Heart left ventricle (tissue), 13 donors: Measurements from ENCODE around the gene KRT35.

Experiments
- POLR2A ChIP-seq, 2 donors: fragments of 450-650 bp; IDR thresholded peaks; one replicate each; pipeline ENCODE4 v1.6.1; 2017; ENCODE audit warnings: antibody characterized with exemption in 2 of 2, mild to moderate bottlenecking in 2 of 2, moderate library complexity in 2 of 2
- TF ChIP-seq, protein P1 (sequence below), 12 donors: fragments of 200-600 bp; sonication (generic) in 4 of 12; IDR thresholded peaks; one replicate each; pipeline versions ENCODE4 v1.5.0 to v1.8.0; 2018 to 2022; ENCODE audit warnings: antibody characterized with exemption in 12 of 12, mild to moderate bottlenecking in 5 of 12
- donor health status: ischemic (EF 13 %, LVEDD 7.1; RV severe dilation, severe dysfunction).
- donor health status: DM: no; HTN: yes; CAD: no.
- donor health status: DM: no; HTN: no; CAD: no.
- donor health status: ischemic (EF 25% LVEDD 6.9; RV normal size, moderate dysfunction).
- donor health status: ischemic (EF 25% LVEDD 5.7; RV mildly dilated, moderate dysfunction).
- donor health status: ischemic (EF 35%, LVEDD 5.7; RV mildly dilated, moderate dysfunction).
- donor health status: nonischemic (EF 11% LVEDD 7.7; RV severe dilation, severe dysfunction).
- donor health status: DM: yes; HTN: yes; CAD: no.
- donor health status: PGD.
- donor health status: ischemic (EF 29% LVEDD 5.4; RV normal size, mild dysfunction).
- donor health status: nonischemic (EF 23%, LVEDD 6.1; RV moderate dilation, normal function).

DNA sequence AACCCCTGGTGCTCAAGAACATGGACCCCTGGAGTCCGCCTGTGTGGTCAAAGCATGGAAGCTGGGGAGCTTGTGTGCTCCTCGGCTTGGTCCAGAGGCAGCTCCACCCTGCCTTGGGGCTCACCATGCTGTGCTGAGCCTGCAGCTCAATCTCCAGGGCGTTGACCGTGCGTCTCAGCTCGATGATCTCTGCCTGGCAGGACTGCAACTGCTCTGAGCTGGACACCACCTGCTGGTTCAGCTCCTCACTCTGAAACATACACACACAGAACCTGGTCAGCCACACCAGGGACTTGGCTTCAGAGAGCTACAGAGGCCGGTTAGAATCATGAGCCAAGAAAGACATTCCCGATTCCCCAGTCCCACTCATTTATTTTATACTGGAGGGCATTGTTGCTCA is 2.7 kb downstream of the KRT35 start:
- TF ChIP-seq, protein P1, sequence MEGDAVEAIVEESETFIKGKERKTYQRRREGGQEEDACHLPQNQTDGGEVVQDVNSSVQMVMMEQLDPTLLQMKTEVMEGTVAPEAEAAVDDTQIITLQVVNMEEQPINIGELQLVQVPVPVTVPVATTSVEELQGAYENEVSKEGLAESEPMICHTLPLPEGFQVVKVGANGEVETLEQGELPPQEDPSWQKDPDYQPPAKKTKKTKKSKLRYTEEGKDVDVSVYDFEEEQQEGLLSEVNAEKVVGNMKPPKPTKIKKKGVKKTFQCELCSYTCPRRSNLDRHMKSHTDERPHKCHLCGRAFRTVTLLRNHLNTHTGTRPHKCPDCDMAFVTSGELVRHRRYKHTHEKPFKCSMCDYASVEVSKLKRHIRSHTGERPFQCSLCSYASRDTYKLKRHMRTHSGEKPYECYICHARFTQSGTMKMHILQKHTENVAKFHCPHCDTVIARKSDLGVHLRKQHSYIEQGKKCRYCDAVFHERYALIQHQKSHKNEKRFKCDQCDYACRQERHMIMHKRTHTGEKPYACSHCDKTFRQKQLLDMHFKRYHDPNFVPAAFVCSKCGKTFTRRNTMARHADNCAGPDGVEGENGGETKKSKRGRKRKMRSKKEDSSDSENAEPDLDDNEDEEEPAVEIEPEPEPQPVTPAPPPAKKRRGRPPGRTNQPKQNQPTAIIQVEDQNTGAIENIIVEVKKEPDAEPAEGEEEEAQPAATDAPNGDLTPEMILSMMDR (IDR thresholded peaks at IDR 0.05) = no peak
- TF ChIP-seq POLR2A (IDR thresholded peaks at IDR 0.05) = no peak
